Loucy (cell line): ENCODE measurements around the gene SPATA20.

Experiments used
- H2AFZ ChIP-seq: fragments of 200-600 bp; sonication (generic); 2 replicates; pipeline ENCODE4 v1.6.0; 2016; ENCODE audit warnings: antibody characterized with exemption, mild to moderate bottlenecking, low read length, moderate library complexity
- H3F3A ChIP-seq: fragments of 200-600 bp; 2 replicates; pipeline ENCODE4 v1.6.0; 2016; ENCODE audit warnings: antibody characterized with exemption, low read depth, mild to moderate bottlenecking
- H3K27me3 ChIP-seq: fragments of 200-600 bp; sonication (generic); 2 replicates; pipeline ENCODE4 v1.6.1; 2014; ENCODE audit warnings: low read length, mild to moderate bottlenecking; ENCODE audit not compliant: insufficient read depth, poor library complexity, severe bottlenecking
- H3K36me3 ChIP-seq: fragments of 200-600 bp; sonication (generic); 2 replicates; pipeline ENCODE4 v1.6.1; 2016; ENCODE audit warnings: low read length; ENCODE audit not compliant: insufficient read depth
- H3K4me1 ChIP-seq: fragments of 200-600 bp; sonication (generic); 2 replicates; pipeline ENCODE4 v1.5.1; 2014; ENCODE audit warnings: low read length, mild to moderate bottlenecking; ENCODE audit not compliant: insufficient read depth, poor library complexity, severe bottlenecking
- H3K4me2 ChIP-seq: fragments of 200-600 bp; sonication (generic); 2 replicates; pipeline ENCODE4 v1.6.0; 2014; ENCODE audit warnings: antibody characterized with exemption, low read length, low read depth, mild to moderate bottlenecking; ENCODE audit not compliant: poor library complexity, severe bottlenecking
- H3K4me3 ChIP-seq: fragments of 200-600 bp; sonication (generic); 2 replicates; pipeline ENCODE4 v1.5.1; 2014; ENCODE audit warnings: low read length, mild to moderate bottlenecking, mixed read lengths; ENCODE audit not compliant: poor library complexity, severe bottlenecking
- H3K79me2 ChIP-seq: fragments of 200-600 bp; sonication (generic); 2 replicates; pipeline ENCODE4 v1.6.1; 2014; ENCODE audit warnings: low read length; ENCODE audit not compliant: insufficient read depth
- H3K9ac ChIP-seq: fragments of 200-600 bp; sonication (generic); 2 replicates; pipeline ENCODE4 v1.6.0; 2014; ENCODE audit warnings: mild to moderate bottlenecking, low read depth, low read length, moderate library complexity; ENCODE audit not compliant: poor library complexity, severe bottlenecking
- H3K9me2 ChIP-seq: fragments of 200-600 bp; sonication (generic); replicated peaks from 2 replicates; pipeline ENCODE4 v1.6.1; 2016; ENCODE audit warnings: low read depth, low read length, mixed read lengths
- H3K9me3 ChIP-seq: fragments of 200-600 bp; sonication (generic); 2 replicates; pipeline ENCODE4 v1.6.1; 2014; ENCODE audit warnings: mild to moderate bottlenecking, antibody characterized with exemption, low read length, low read depth; ENCODE audit not compliant: insufficient read depth
- H4K20me1 ChIP-seq: fragments of 200-600 bp; sonication (generic); 2 replicates; pipeline ENCODE4 v1.6.0; 2014; ENCODE audit warnings: antibody characterized with exemption, low read length, mild to moderate bottlenecking; ENCODE audit not compliant: insufficient read depth, poor library complexity, severe bottlenecking
- CTCF ChIP-seq: fragments of 200-600 bp; sonication (generic); conservative IDR thresholded peaks from 2 replicates; pipeline ENCODE4 v1.5.1; 2014; ENCODE audit warnings: mild to moderate bottlenecking, antibody characterized with exemption, low read length
- EZH2phosphoT487 ChIP-seq: fragments of 200-600 bp; IDR thresholded peaks from 2 replicates; pipeline ENCODE4 v1.6.1; 2018; ENCODE audit warnings: antibody characterized with exemption, mild to moderate bottlenecking, moderate library complexity, borderline replicate concordance

SPATA20 gene

GRCh38 chr17:50573866-50574611 lies 27.1 kb downstream of the SPATA20 start:
- no peak overlapping the region for H3K4me2 ChIP-seq
- no peaks in the 10 kb centered on the region for H3K27me3 ChIP-seq
- H4K20me1 ChIP-seq: no peaks in the 10 kb centered on the region
- no peaks in the 10 kb centered on the region for H3K79me2 ChIP-seq
- H3K4me1 ChIP-seq: no peaks in the 10 kb centered on the region
- H3K4me3 ChIP-seq: no peak overlapping the region
- no peaks in the 10 kb centered on the region for H3K9me2 ChIP-seq
- H3K9ac ChIP-seq: no peak overlapping the region
- TF ChIP-seq EZH2phosphoT487: no peak
- TF ChIP-seq CTCF: no peak
- H3F3A ChIP-seq: no peaks in the 10 kb centered on the region
- H3K9me3 ChIP-seq: no peaks in the 10 kb centered on the region
- no peak overlapping the region; the same call in 1 of the 2 replicates for H2AFZ ChIP-seq
- no peaks in the 10 kb centered on the region for H3K36me3 ChIP-seq

- TF ChIP-seq EZH2phosphoT487: no peak
- no peak; the same call in 1 of the 2 replicates for TF ChIP-seq CTCF
- H3K4me2 ChIP-seq: no peak overlapping the region
- no peaks in the 10 kb centered on the region for H3K79me2 ChIP-seq
- H3K4me3 ChIP-seq: no peak overlapping the region
- H3K4me1 ChIP-seq: no peaks in the 10 kb centered on the region
- no peak overlapping the region for H3K9ac ChIP-seq
- no peaks in the 10 kb centered on the region for H3K27me3 ChIP-seq
- H3K9me2 ChIP-seq: no peaks in the 10 kb centered on the region
- H2AFZ ChIP-seq: no peak overlapping the region
- H4K20me1 ChIP-seq: no peaks in the 10 kb centered on the region
- no peaks in the 10 kb centered on the region for H3F3A ChIP-seq
- no peaks in the 10 kb centered on the region for H3K36me3 ChIP-seq
- no peaks in the 10 kb centered on the region for H3K9me3 ChIP-seq
These were observed 28.7 kb downstream of the SPATA20 start for GRCh38 chr17:50575581-50576210.

- Histone ChIP-seq H3K36me3 (no peaks in the 10 kb centered on the region), H3K27me3 (no peaks in the 10 kb centered on the region), H2AFZ (no peak overlapping the region), H3F3A (no peaks in the 10 kb centered on the region), H3K4me1 (no peaks in the 10 kb centered on the region), H3K4me2 (no peak overlapping the region), H3K9me3 (no peaks in the 10 kb centered on the region), H3K79me2 (no peaks in the 10 kb centered on the region), H3K4me3 (no peak overlapping the region), H4K20me1 (no peaks in the 10 kb centered on the region), H3K9ac (no peak overlapping the region), H3K9me2 (no peaks in the 10 kb centered on the region)
- TF ChIP-seq CTCF: no peak
- TF ChIP-seq EZH2phosphoT487: no peak
These were observed 29.9 kb downstream of the SPATA20 start for GRCh38 chr17:50576864-50577263.
